OCI-LY7 (cell line): Measurements from ENCODE around the gene ARHGEF12.

Experiments used
- CTCF ChIP-seq: fragments of 200-600 bp; sonication (generic); conservative IDR thresholded peaks from 2 replicates; pipeline ENCODE4 v1.5.1; 2014; ENCODE audit warnings: mild to moderate bottlenecking, antibody characterized with exemption, low read length, moderate library complexity, mixed read lengths
- EZH2phosphoT487 ChIP-seq: fragments of 200-600 bp; sonication (generic); IDR thresholded peaks from 2 replicates; pipeline ENCODE4 v1.6.1; 2018; ENCODE audit warnings: low read depth, borderline replicate concordance, mild to moderate bottlenecking, mixed run types, antibody characterized with exemption, low read length, moderate library complexity, mixed read lengths

- TF ChIP-seq CTCF (no peak), EZH2phosphoT487 (no peak)
These were observed 45.2 kb downstream of the ARHGEF12 start for GRCh38 chr11:120381401-120381800.
